ENCODE measurements around the gene LYSMD2.

Gene LYSMD2

GRCh38 chr15:51721199-51721960 lies 16.1 kb downstream of the LYSMD2 start:
- no peak for DNase-seq
- in situ Hi-C loops (cut with HindIII; ENCODE audit: low pct_ligation_motif_present, low sequenced_read_pairs) = no loop called here
- no peak overlapping the region for H3K27ac ChIP-seq
- H3K4me3 ChIP-seq (ENCODE audit: low read depth, low read length) = no peak overlapping the region
- TF ChIP-seq, protein P1, sequence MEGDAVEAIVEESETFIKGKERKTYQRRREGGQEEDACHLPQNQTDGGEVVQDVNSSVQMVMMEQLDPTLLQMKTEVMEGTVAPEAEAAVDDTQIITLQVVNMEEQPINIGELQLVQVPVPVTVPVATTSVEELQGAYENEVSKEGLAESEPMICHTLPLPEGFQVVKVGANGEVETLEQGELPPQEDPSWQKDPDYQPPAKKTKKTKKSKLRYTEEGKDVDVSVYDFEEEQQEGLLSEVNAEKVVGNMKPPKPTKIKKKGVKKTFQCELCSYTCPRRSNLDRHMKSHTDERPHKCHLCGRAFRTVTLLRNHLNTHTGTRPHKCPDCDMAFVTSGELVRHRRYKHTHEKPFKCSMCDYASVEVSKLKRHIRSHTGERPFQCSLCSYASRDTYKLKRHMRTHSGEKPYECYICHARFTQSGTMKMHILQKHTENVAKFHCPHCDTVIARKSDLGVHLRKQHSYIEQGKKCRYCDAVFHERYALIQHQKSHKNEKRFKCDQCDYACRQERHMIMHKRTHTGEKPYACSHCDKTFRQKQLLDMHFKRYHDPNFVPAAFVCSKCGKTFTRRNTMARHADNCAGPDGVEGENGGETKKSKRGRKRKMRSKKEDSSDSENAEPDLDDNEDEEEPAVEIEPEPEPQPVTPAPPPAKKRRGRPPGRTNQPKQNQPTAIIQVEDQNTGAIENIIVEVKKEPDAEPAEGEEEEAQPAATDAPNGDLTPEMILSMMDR (IDR thresholded peaks at IDR 0.05; ENCODE audit: low read depth, low read length, missing control alignments) = no peak
- no peaks in the 10 kb centered on the region for H3K27me3 ChIP-seq (replicated peaks)
- H3K36me3 ChIP-seq (replicated peaks) = no peaks in the 10 kb centered on the region

DNA sequence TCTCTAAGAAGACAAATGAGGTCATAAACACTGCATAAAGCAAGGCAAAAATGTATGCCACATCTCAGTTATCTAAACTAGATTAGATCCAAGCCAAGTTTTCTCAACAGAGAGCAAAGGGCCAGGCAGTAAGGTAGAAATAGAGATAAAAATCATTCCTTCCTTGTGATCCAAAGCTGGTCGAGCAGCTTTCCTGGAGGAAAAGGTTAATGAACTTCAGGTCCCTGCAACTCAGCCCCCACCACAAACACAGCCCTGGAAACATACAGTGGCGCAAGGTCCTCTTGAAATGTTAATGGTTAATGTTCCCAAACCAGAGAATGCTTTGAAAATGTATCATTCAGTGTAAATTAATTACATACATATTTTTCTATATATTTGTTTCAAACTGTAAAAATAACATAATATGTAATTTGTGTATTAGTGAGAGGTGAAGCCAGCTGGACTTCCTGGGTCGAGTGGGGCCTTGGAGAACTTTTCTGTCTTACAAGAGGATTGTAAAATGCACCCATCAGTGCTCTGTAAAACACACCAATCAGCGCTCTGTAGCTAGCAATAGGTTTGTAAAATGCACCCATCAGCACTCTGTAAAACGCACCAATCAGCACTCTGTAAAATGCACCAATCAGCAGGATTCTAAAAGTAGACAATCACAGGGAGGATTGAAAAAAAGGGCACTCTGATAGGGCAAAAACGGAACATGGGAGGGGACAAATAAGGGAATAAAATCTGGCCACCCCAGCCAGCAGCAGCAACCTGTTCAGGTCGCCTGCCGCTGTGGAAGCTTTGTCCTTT lies 17.1 kb downstream of the LYSMD2 start:
- no peak overlapping the region for H3K4me3 ChIP-seq (ENCODE audit: low read depth, low read length)
- no peak overlapping the region for H3K27ac ChIP-seq
- no peaks in the 10 kb centered on the region for H3K36me3 ChIP-seq (replicated peaks)
- no peak for DNase-seq
- in situ Hi-C loops (cut with HindIII; ENCODE audit: low pct_ligation_motif_present, low sequenced_read_pairs) = no loop called here
- TF ChIP-seq, protein P1 (IDR thresholded peaks at IDR 0.05; ENCODE audit: low read depth, low read length, missing control alignments) = no peak
- no peaks in the 10 kb centered on the region for H3K27me3 ChIP-seq (replicated peaks)

DNA sequence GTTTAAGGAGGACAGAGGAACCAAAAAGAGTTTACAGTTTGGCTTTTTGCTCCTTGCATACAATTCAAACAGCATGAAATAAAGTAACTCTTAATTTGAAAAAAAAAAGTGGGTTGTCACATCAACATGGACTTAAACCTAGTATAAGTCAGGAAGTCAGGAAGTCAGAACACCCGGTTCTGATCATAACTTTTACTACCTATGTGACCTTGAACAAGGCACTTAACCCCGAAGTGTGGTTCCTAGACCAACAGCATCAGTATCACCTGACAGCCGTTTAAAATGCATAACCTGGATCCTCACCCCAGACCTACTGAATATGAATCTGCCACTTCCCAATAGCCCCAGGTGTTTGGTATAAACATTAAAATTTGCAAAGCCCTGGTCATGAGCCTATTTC lies 18.7 kb downstream of the LYSMD2 start:
- H3K36me3 ChIP-seq (replicated peaks) = no peaks in the 10 kb centered on the region
- in situ Hi-C loops (cut with HindIII; ENCODE audit: low pct_ligation_motif_present, low sequenced_read_pairs) = no loop called here
- DNase-seq = no peak
- no peaks in the 10 kb centered on the region for H3K27me3 ChIP-seq (replicated peaks)
- TF ChIP-seq, protein P1 (IDR thresholded peaks at IDR 0.05; ENCODE audit: low read depth, low read length, missing control alignments) = no peak
- H3K27ac ChIP-seq = no peak overlapping the region
- no peak overlapping the region for H3K4me3 ChIP-seq (ENCODE audit: low read depth, low read length)

- Histone ChIP-seq H3K27me3 (replicated peaks) (no peaks in the 10 kb centered on the region), H3K4me3 (ENCODE audit: low read depth, low read length) (no peak overlapping the region), H3K36me3 (replicated peaks) (no peaks in the 10 kb centered on the region), H3K27ac (no peak overlapping the region)
- in situ Hi-C loops (cut with HindIII; ENCODE audit: low pct_ligation_motif_present, low sequenced_read_pairs) = no loop called here
- no peak for DNase-seq
- TF ChIP-seq, protein P1 (IDR thresholded peaks at IDR 0.05; ENCODE audit: low read depth, low read length, missing control alignments) = no peak
These were observed 19.2 kb downstream of the LYSMD2 start for GRCh38 chr15:51718219-51718618.

DNA sequence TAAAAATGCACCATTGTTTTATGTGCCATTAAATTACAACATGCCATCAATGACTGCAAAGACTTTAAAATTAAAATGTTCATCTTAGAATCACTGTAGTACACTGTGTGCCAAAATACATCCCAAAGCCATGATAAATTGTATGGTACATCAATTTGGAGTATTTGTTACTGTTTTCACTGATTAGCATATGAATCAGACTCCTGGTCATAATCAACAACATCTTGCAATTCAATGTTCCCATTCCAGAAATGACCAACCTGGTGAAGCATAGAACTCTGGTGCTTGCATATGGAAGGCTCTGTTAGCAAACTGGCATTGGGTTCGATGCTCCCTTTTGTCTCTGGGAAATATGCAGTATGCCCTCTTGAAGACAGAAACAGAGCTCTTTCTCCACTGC lies 22.5 kb downstream of the LYSMD2 start:
- no peaks in the 10 kb centered on the region for H3K36me3 ChIP-seq (replicated peaks)
- no peaks in the 10 kb centered on the region for H3K27me3 ChIP-seq (replicated peaks)
- H3K4me3 ChIP-seq (ENCODE audit: low read depth, low read length) = no peak overlapping the region
- TF ChIP-seq, protein P1 (IDR thresholded peaks at IDR 0.05; ENCODE audit: low read depth, low read length, missing control alignments) = no peak
- H3K27ac ChIP-seq = no peak overlapping the region
- no peak for DNase-seq
- in situ Hi-C loops (cut with HindIII; ENCODE audit: low pct_ligation_motif_present, low sequenced_read_pairs) = no loop called here

Data from brain microvascular endothelial cell (primary cell).